HEK293 (cell line): ENCODE measurements around the gene CCDC24.

Experiments
- CTCF ChIA-PET: fragments of 350-600 bp; formaldehyde crosslinking; extraction: SDS; loops from one replicate; lab custom pipeline; 2021; ENCODE audit warnings: antibody characterized with exemption; lab: Yijun Ruan, JAX
- POLR2A ChIA-PET: fragments of 300-600 bp; formaldehyde crosslinking; extraction: SDS; loops from one replicate; lab custom pipeline; 2020; ENCODE audit warnings: antibody characterized with exemption, inconsistent platforms; lab: Yijun Ruan, JAX
- H3K27ac ChIP-seq: fragments of 200-500 bp; sonication (Bioruptor generic); 2 replicates; pipeline ENCODE4 v1.5.1; 2014; ENCODE audit warnings: low read depth, low read length, control low read depth, inconsistent platforms; ENCODE audit errors: extremely low read depth
- H3K36me3 ChIP-seq, 2 experiments: fragments of 200-500 bp in 1 of 2; sonication (Bioruptor generic) in 1 of 2; 1 replicate in 1 of 2; 2 replicates in 1 of 2; pipeline ENCODE4 v1.5.1; 2014 to 2017; ENCODE audit warnings: inconsistent platforms in 2 of 2, low read length in 2 of 2; ENCODE audit not compliant: control insufficient read depth in 2 of 2, insufficient read depth in 1 of 2
- H3K4me1 ChIP-seq: fragments of 200-500 bp; sonication (Bioruptor generic); 2 replicates; pipeline ENCODE4 v1.5.1; 2014; ENCODE audit warnings: mild to moderate bottlenecking, low read length, inconsistent platforms; ENCODE audit not compliant: control insufficient read depth, insufficient read depth
- H3K4me3 ChIP-seq: 2 replicates; pipeline ENCODE4 v1.5.1; 2011; ENCODE audit warnings: low read depth, mild to moderate bottlenecking, control low read depth, low read length, moderate library complexity
- H3K9me3 ChIP-seq: fragments of 200-500 bp; sonication (Bioruptor generic); 2 replicates; pipeline ENCODE4 v1.5.1; 2014; ENCODE audit warnings: low read depth, low read length, inconsistent platforms; ENCODE audit not compliant: control insufficient read depth, insufficient read depth
- ATF2 ChIP-seq: fragments of 450-650 bp; formaldehyde crosslinking; IDR thresholded peaks from 2 replicates; pipeline ENCODE4 v1.5.1; 2016; ENCODE audit warnings: missing biosample characterization, missing genetic modification characterization, low read depth
- GLIS2 ChIP-seq: fragments of 450-650 bp; formaldehyde crosslinking; IDR thresholded peaks from 2 replicates; pipeline ENCODE4 v1.5.1; 2016; ENCODE audit warnings: missing biosample characterization, missing genetic modification characterization
- KLF8 ChIP-seq: fragments of 450-650 bp; formaldehyde crosslinking; IDR thresholded peaks from 2 replicates; pipeline ENCODE4 v1.5.1; 2016; ENCODE audit warnings: missing biosample characterization, missing genetic modification characterization
- MYNN ChIP-seq: fragments of 450-650 bp; formaldehyde crosslinking; IDR thresholded peaks from 2 replicates; pipeline ENCODE4 v1.5.1; 2016; ENCODE audit warnings: missing biosample characterization, missing genetic modification characterization, borderline replicate concordance
- PRDM2 ChIP-seq: fragments of 450-650 bp; formaldehyde crosslinking; IDR thresholded peaks from 2 replicates; pipeline ENCODE4 v1.5.1; 2016; ENCODE audit warnings: missing biosample characterization, missing genetic modification characterization, borderline replicate concordance
- ZBTB44 ChIP-seq: fragments of 450-650 bp; IDR thresholded peaks from 2 replicates; pipeline ENCODE4 v1.5.1; 2018; ENCODE audit warnings: missing biosample characterization, mild to moderate bottlenecking, missing genetic modification characterization
- ZFP41 ChIP-seq: fragments of 450-650 bp; formaldehyde crosslinking; IDR thresholded peaks from 2 replicates; pipeline ENCODE4 v1.5.1; 2016; ENCODE audit warnings: missing biosample characterization, missing genetic modification characterization, borderline replicate concordance
- ZNF114 ChIP-seq: fragments of 450-650 bp; formaldehyde crosslinking; IDR thresholded peaks from 2 replicates; pipeline ENCODE4 v1.5.0; 2017; ENCODE audit warnings: missing biosample characterization, missing genetic modification characterization
- ZNF140 ChIP-seq: fragments of 450-650 bp; formaldehyde crosslinking; IDR thresholded peaks from 2 replicates; pipeline ENCODE4 v1.5.1; 2016; ENCODE audit warnings: missing biosample characterization, missing genetic modification characterization
- ZNF223 ChIP-seq: fragments of 450-650 bp; formaldehyde crosslinking; IDR thresholded peaks from 2 replicates; pipeline ENCODE4 v1.5.1; 2016; ENCODE audit warnings: missing biosample characterization, missing genetic modification characterization
- ZNF292 ChIP-seq: fragments of 450-650 bp; formaldehyde crosslinking; IDR thresholded peaks from 2 replicates; pipeline ENCODE4 v1.5.1; 2016; ENCODE audit warnings: low read depth, missing biosample characterization, missing genetic modification characterization, borderline replicate concordance
- ZNF311 ChIP-seq: fragments of 450-650 bp; formaldehyde crosslinking; IDR thresholded peaks from 2 replicates; pipeline ENCODE4 v1.5.1; 2017; ENCODE audit warnings: missing biosample characterization, missing genetic modification characterization, borderline replicate concordance
- ZNF350 ChIP-seq: fragments of 450-650 bp; formaldehyde crosslinking; IDR thresholded peaks from 2 replicates; pipeline ENCODE4 v1.5.0; 2017; ENCODE audit warnings: missing biosample characterization, mild to moderate bottlenecking, missing genetic modification characterization
- ZNF433 ChIP-seq: fragments of 450-650 bp; formaldehyde crosslinking; IDR thresholded peaks from 2 replicates; pipeline ENCODE4 v1.5.1; 2016; ENCODE audit warnings: missing biosample characterization, missing genetic modification characterization, low read depth
- ZNF623 ChIP-seq: fragments of 450-650 bp; formaldehyde crosslinking; IDR thresholded peaks from 2 replicates; pipeline ENCODE4 v1.5.1; 2016; ENCODE audit warnings: missing biosample characterization, missing genetic modification characterization
- ZNF624 ChIP-seq: fragments of 450-650 bp; formaldehyde crosslinking; IDR thresholded peaks from 2 replicates; pipeline ENCODE4 v1.5.1; 2017; ENCODE audit warnings: missing biosample characterization, missing genetic modification characterization
- ZNF791 ChIP-seq: fragments of 450-650 bp; formaldehyde crosslinking; IDR thresholded peaks from 2 replicates; pipeline ENCODE4 v1.5.1; 2016; ENCODE audit warnings: missing biosample characterization, missing genetic modification characterization
- ZSCAN4 ChIP-seq: fragments of 450-650 bp; formaldehyde crosslinking; IDR thresholded peaks from 2 replicates; pipeline ENCODE4 v1.5.1; 2017; ENCODE audit warnings: missing biosample characterization, missing genetic modification characterization

Gene CCDC24

GRCh38 chr1:43979261-43979527 lies 12.2 kb upstream of the CCDC24 start:
- POLR2A ChIA-PET, result no interaction called here
- peak overlapping the region; percentile 67; the same call in 1 of the 2 replicates for H3K27ac ChIP-seq
- H3K9me3 ChIP-seq, result no peaks in the 10 kb centered on the region
- H3K4me3 ChIP-seq, result peak overlapping the region; percentile 67
- H3K36me3 ChIP-seq, result peaks cover 7 to 66% of the 10 kb centered on the region in 2 experiments; a peak in 2 of 3 replicates
- CTCF ChIA-PET, result no interaction called here
- H3K4me1 ChIP-seq, result peaks cover 3% of the 10 kb centered on the region; the same call in 1 of the 2 replicates
- TF ChIP-seq ZSCAN4 (tag by site-specific recombination), result no peak
- TF ChIP-seq KLF8 (tag by site-specific recombination), result no peak
- no peak for TF ChIP-seq ZNF114 (tag by site-specific recombination)
- no peak for TF ChIP-seq ZNF791 (tag by site-specific recombination)
- TF ChIP-seq ZNF292 (tag by site-specific recombination), result no peak
- no peak for TF ChIP-seq ZNF623 (tag by site-specific recombination)
- no peak for TF ChIP-seq ZFP41 (tag by site-specific recombination)
- TF ChIP-seq ZNF624 (tag by site-specific recombination), result no peak
- TF ChIP-seq ZNF350, result no peak
- no peak for TF ChIP-seq MYNN (tag by site-specific recombination)
- no peak for TF ChIP-seq ZNF140 (tag by site-specific recombination)
- TF ChIP-seq ZNF433 (tag by site-specific recombination), result no peak
- TF ChIP-seq PRDM2 (tag by site-specific recombination), result no peak
- TF ChIP-seq ZNF311 (tag by site-specific recombination), result no peak
- TF ChIP-seq ATF2 (tag by site-specific recombination), result no peak
- no peak for TF ChIP-seq ZNF223 (tag by site-specific recombination)
- no peak for TF ChIP-seq ZBTB44 (tag by site-specific recombination)
- TF ChIP-seq GLIS2 (tag by site-specific recombination), result no peak
